Fibroblast of skin of right quadriceps (primary cell): ENCODE measurements around the gene ELMOD2.
"Not testable (repeated sequence)": the region's sequence is repeated elsewhere in the genome, so short reads cannot be mapped to it uniquely, and the experiment has no call there.

Experiments
- DNase-seq: peaks from one replicate; pipeline ENCODE4 v3.0.0-alpha.2; 2013

Gene ELMOD2

GRCh38 chr4:140523857-140524742 is at the start of gene ELMOD2:
TSS of gene ELMOD2 (plus strand) at chr4:140524168. CDS start at chr4:140525429, 1,261 bp downstream.
- DNase-seq = peak; percentile 98

GRCh38 chr4:140483445-140483844 is 40.5 kb upstream of the ELMOD2 start:
- DNase-seq = no peak

GRCh38 chr4:140485939-140486338 is 38.0 kb upstream of the ELMOD2 start:
- no peak for DNase-seq

- no peak for DNase-seq
These were observed 26.6 kb upstream of the ELMOD2 start for GRCh38 chr4:140497405-140497746.

- DNase-seq = no peak
These were observed 26.0 kb upstream of the ELMOD2 start, which contains the start of gene MGAT4D for GRCh38 chr4:140497747-140498636. TSS of gene MGAT4D (minus strand) at chr4:140498293. CDS start at chr4:140498222, 71 bp downstream.

GRCh38 chr4:140499391-140499790 is 24.6 kb upstream of the ELMOD2 start:
- DNase-seq = no peak

GRCh38 chr4:140504261-140504660 is 19.7 kb upstream of the ELMOD2 start:
- DNase-seq = no peak

- DNase-seq = not testable (repeated sequence)
These were observed 10.2 kb upstream of the ELMOD2 start for GRCh38 chr4:140513765-140514164.

- DNase-seq = no peak
These were observed 8.5 kb upstream of the ELMOD2 start for GRCh38 chr4:140515423-140515822.

GRCh38 chr4:140523370-140523856 is 555 bp upstream of the ELMOD2 start:
- no peak for DNase-seq

- no peak for DNase-seq
These were observed 5.5 kb downstream of the ELMOD2 start for GRCh38 chr4:140529434-140529833.

- peak; percentile 68 for DNase-seq
These were observed 10.0 kb downstream of the ELMOD2 start for GRCh38 chr4:140533951-140534480.

- no peak for DNase-seq
These were observed 32.6 kb downstream of the ELMOD2 start for GRCh38 chr4:140556372-140557085.

GRCh38 chr4:140557831-140558435 is 34.0 kb downstream of the ELMOD2 start:
- no peak for DNase-seq

GRCh38 chr4:140559696-140560095 is 35.7 kb downstream of the ELMOD2 start:
- no peak for DNase-seq

GRCh38 chr4:140568507-140569306 is 44.7 kb downstream of the ELMOD2 start, which contains the start of gene UCP1:
TSS of gene UCP1 (minus strand) at chr4:140568961. CDS start at chr4:140568729, 232 bp downstream.
- no peak for DNase-seq

GRCh38 chr4:140569307-140569638 is 45.3 kb downstream of the ELMOD2 start:
- DNase-seq = no peak

- no peak for DNase-seq
These were observed 47.7 kb downstream of the ELMOD2 start for GRCh38 chr4:140571620-140572019.

- no peak for DNase-seq
These were observed 51.5 kb downstream of the ELMOD2 start for GRCh38 chr4:140575489-140575888.

GRCh38 chr4:140579278-140579677 is 55.3 kb downstream of the ELMOD2 start:
- no peak for DNase-seq

- no peak for DNase-seq
These were observed 57.1 kb downstream of the ELMOD2 start for GRCh38 chr4:140581078-140581477.
